Measurements from ENCODE around the gene TNS1. TPM values are rescaled to one million over a fixed set of nuclear protein-coding genes. Genes with fewer than 3 reads are reported as not detected.

Gene TNS1
- total and polyA plus RNA-seq, 10 of the 15 experiments (the other 5 are each of a cell fraction or from before 2014, with no cell fraction given) = 0.05 to 0.44 TPM; not detected in 8

DNA sequence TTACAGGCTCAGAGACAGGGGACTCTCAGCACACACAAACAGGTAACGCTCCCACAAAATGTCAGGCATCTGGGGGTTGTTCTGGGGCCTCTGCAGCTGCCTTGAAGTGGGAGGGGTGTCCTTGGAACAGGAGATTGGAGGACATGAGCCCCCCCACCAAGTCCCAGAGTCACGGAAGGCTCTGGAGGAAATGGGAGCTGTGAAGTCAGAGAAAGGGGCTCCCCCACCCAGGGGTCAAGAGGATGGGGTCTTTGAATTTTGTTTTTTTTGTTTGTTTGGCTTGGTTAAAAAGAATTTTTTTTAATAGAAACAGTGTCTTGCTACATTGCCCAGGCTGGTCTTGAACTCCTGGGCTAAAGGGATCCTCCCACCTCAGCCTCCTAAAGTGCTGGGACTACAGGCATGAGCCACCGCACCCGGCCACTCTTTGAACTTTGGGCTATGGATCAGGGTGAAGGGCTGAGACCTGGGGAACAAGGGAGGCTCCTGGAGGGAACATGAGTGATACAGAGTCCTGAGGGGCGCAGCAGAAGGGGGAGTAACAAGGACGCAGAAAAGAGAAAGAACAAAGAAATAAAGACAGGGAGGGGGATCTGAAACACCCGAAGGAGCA lies 46.8 kb downstream of the TNS1 start:
- no peak overlapping the region for H3K4me2 ChIP-seq (ENCODE audit: control insufficient read depth, insufficient read depth)
- POLR2A ChIA-PET = no interaction called here
- SMC1A ChIA-PET (ENCODE audit: uncharacterized antibody, unreplicated experiment) = no interaction called here
- no peak overlapping the region for H3K27ac ChIP-seq (ENCODE audit: control insufficient read depth, insufficient read depth)
- CTCF ChIA-PET = no interaction called here
- 22% methylated on average over 7 of the region's 7 CpGs for WGBS (ENCODE audit: insufficient coverage, insufficient replicate concordance, low lambda C conversion rate, missing lambda C conversion rate)
- no peaks in the 10 kb centered on the region for H3K36me3 ChIP-seq (ENCODE audit: control insufficient read depth in 2 of 2, insufficient read depth in 2 of 2, low read length in 1 of 2)
- no peak overlapping the region for H2AFZ ChIP-seq (ENCODE audit: control insufficient read depth, low read depth, low read length)
- no peaks in the 10 kb centered on the region for H4K20me1 ChIP-seq (ENCODE audit: control insufficient read depth, insufficient read depth)
- intact Hi-C loops (cut with micrococcal nuclease; ENCODE audit: unreplicated experiment) (no loop called here), in situ Hi-C loops (cut with MboI) (no loop called here)
- no peak overlapping the region for H3K4me3 ChIP-seq
- H3K9me3 ChIP-seq (replicated peaks; ENCODE audit: control insufficient read depth, insufficient read depth, low read length) = no peaks in the 10 kb centered on the region
- no peak for TF ChIP-seq RAD21 (IDR thresholded peaks at IDR 0.05; ENCODE audit: insufficient read depth, low read depth, low read length)
- TF ChIP-seq SREBF2 (IDR thresholded peaks at IDR 0.05; ENCODE audit: low read length) = no peak
- TF ChIP-seq NFIC (IDR thresholded peaks at IDR 0.05; ENCODE audit: low read depth, low read length) = no peak
- no peak for ATAC-seq
- peaks cover 4% of the 10 kb centered on the region in 2 experiments; a peak in 2 of 4 replicates for H3K27me3 ChIP-seq (replicated peaks in 1 of 2; ENCODE audit: control insufficient read depth in 2 of 2, insufficient read depth in 2 of 2, low read length in 1 of 2)
- DNase-seq (ENCODE audit: low read depth, low spot score) = no peak
- no peak overlapping the region for H3K9ac ChIP-seq (ENCODE audit: control insufficient read depth, insufficient read depth, low read length)
- H3K79me2 ChIP-seq (ENCODE audit: control insufficient read depth, insufficient read depth, low read length) = no peaks in the 10 kb centered on the region
- no peaks in the 10 kb centered on the region for H3K4me1 ChIP-seq (ENCODE audit: control insufficient read depth, insufficient read depth, low read length)
- BruUV-seq (replicated peaks) = no TSS peak
- no peak for FAIRE-seq
- RAD21 ChIA-PET (ENCODE audit: unreplicated experiment) = no interaction called here

DNA sequence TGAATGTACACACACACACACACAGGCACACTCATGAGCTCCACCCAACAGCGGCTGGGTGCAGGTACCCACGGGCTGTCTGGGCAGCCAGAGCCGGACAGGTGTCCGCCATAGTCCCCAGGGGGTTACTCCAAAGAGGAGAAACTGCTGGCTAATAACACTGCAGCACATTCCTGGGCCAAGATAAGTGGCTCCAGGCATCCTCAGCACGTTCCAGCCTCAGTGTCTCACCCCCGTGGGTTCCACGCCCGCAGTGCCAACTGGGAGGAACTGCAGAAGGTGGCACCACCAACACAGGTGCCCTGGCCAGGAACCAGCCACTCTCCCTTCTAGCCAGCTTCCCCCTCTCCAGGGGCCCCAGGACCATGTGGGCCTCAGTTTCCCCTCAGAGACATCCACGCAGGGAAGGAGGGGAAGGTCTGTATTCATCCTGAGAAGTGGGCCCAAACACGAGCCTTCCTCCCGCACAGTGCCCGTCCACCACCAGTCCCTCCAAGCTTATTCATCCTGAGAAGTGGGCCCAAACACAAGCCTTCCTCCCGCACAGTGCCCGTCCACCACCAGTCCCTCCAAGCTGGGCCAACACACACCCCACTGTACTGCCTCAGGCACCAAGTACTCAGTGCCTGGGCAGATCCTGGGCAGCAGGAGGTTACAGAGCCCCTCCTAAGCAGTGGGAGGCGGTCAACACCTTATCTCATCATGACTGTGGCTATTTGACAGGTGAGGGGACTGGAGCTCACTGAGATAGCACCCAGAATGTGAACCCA lies 47.6 kb downstream of the TNS1 start:
- Histone ChIP-seq H3K36me3 (ENCODE audit: control insufficient read depth in 2 of 2, insufficient read depth in 2 of 2, low read length in 1 of 2) (no peaks in the 10 kb centered on the region), H3K27me3 (replicated peaks in 1 of 2; ENCODE audit: control insufficient read depth in 2 of 2, insufficient read depth in 2 of 2, low read length in 1 of 2) (peaks cover 4% of the 10 kb centered on the region in 2 experiments; a peak in 2 of 4 replicates), H3K9ac (ENCODE audit: control insufficient read depth, insufficient read depth, low read length) (no peak overlapping the region), H3K27ac (ENCODE audit: control insufficient read depth, insufficient read depth) (no peak overlapping the region), H4K20me1 (ENCODE audit: control insufficient read depth, insufficient read depth) (no peaks in the 10 kb centered on the region), H3K4me3 (no peak overlapping the region), H3K4me1 (ENCODE audit: control insufficient read depth, insufficient read depth, low read length) (no peaks in the 10 kb centered on the region), H3K4me2 (ENCODE audit: control insufficient read depth, insufficient read depth) (no peak overlapping the region), H3K79me2 (ENCODE audit: control insufficient read depth, insufficient read depth, low read length) (no peaks in the 10 kb centered on the region), H3K9me3 (replicated peaks; ENCODE audit: control insufficient read depth, insufficient read depth, low read length) (no peaks in the 10 kb centered on the region), H2AFZ (ENCODE audit: control insufficient read depth, low read depth, low read length) (no peak overlapping the region)
- SMC1A ChIA-PET (ENCODE audit: uncharacterized antibody, unreplicated experiment) = no interaction called here
- RAD21 ChIA-PET (ENCODE audit: unreplicated experiment) = no interaction called here
- ATAC-seq = no peak
- 17% methylated on average over 15 of the region's 15 CpGs for WGBS (ENCODE audit: insufficient coverage, insufficient replicate concordance, low lambda C conversion rate, missing lambda C conversion rate)
- CTCF ChIA-PET = no interaction called here
- DNase-seq (ENCODE audit: low read depth, low spot score) = no peak
- FAIRE-seq = no peak
- POLR2A ChIA-PET = no interaction called here
- no TSS peak for BruUV-seq (replicated peaks)
- in situ Hi-C loops (cut with MboI) (no loop called here), intact Hi-C loops (cut with micrococcal nuclease; ENCODE audit: unreplicated experiment) (no loop called here)
- TF ChIP-seq, protein P1, sequence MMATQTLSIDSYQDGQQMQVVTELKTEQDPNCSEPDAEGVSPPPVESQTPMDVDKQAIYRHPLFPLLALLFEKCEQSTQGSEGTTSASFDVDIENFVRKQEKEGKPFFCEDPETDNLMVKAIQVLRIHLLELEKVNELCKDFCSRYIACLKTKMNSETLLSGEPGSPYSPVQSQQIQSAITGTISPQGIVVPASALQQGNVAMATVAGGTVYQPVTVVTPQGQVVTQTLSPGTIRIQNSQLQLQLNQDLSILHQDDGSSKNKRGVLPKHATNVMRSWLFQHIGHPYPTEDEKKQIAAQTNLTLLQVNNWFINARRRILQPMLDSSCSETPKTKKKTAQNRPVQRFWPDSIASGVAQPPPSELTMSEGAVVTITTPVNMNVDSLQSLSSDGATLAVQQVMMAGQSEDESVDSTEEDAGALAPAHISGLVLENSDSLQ (IDR thresholded peaks at IDR 0.05) = no peak
- no peak for TF ChIP-seq ZNF217 (IDR thresholded peaks at IDR 0.05)
- TF ChIP-seq MTA3 (IDR thresholded peaks at IDR 0.05; ENCODE audit: borderline replicate concordance, low read length) = no peak
- TF ChIP-seq DPF2 (IDR thresholded peaks at IDR 0.05) = no peak
- no peak for TF ChIP-seq POU2F2 (IDR thresholded peaks at IDR 0.05; ENCODE audit: borderline replicate concordance, low read depth, low read length)
- no peak for TF ChIP-seq RCOR1 (conservative IDR thresholded peaks at IDR 0.05; ENCODE audit: low read depth, low read length)
- TF ChIP-seq ZSCAN29 (IDR thresholded peaks at IDR 0.05) = no peak
- no peak for TF ChIP-seq KAT2A (conservative IDR thresholded peaks at IDR 0.05; ENCODE audit: control insufficient read depth, low read depth, low read length)
- TF ChIP-seq, protein P2, sequence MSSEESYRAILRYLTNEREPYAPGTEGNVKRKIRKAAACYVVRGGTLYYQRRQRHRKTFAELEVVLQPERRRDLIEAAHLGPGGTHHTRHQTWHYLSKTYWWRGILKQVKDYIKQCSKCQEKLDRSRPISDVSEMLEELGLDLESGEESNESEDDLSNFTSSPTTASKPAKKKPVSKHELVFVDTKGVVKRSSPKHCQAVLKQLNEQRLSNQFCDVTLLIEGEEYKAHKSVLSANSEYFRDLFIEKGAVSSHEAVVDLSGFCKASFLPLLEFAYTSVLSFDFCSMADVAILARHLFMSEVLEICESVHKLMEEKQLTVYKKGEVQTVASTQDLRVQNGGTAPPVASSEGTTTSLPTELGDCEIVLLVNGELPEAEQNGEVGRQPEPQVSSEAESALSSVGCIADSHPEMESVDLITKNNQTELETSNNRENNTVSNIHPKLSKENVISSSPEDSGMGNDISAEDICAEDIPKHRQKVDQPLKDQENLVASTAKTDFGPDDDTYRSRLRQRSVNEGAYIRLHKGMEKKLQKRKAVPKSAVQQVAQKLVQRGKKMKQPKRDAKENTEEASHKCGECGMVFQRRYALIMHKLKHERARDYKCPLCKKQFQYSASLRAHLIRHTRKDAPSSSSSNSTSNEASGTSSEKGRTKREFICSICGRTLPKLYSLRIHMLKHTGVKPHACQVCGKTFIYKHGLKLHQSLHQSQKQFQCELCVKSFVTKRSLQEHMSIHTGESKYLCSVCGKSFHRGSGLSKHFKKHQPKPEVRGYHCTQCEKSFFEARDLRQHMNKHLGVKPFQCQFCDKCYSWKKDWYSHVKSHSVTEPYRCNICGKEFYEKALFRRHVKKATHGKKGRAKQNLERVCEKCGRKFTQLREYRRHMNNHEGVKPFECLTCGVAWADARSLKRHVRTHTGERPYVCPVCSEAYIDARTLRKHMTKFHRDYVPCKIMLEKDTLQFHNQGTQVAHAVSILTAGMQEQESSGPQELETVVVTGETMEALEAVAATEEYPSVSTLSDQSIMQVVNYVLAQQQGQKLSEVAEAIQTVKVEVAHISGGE (CRISPR knock-in tag; IDR thresholded peaks at IDR 0.05) = no peak
- TF ChIP-seq NR2C2 (IDR thresholded peaks at IDR 0.05; ENCODE audit: borderline replicate concordance, control insufficient read depth, insufficient read length, low read depth) = no peak
- no peak for TF ChIP-seq ZNF274 (IDR thresholded peaks at IDR 0.05; ENCODE audit: insufficient read depth, insufficient read length)
